Fibroblast of villous mesenchyme (primary cell): ENCODE measurements around the gene SCRN2. TPM values are rescaled to one million over a fixed set of nuclear protein-coding genes. Genes with fewer than 3 reads are reported as not detected.

ENCODE experiments used
- DNase-seq: peaks from one replicate; pipeline ENCODE4 v3.0.0-alpha.2; 2010; ENCODE audit warnings: low read depth
- H3K4me3 ChIP-seq: 2 replicates; pipeline ENCODE4 v1.5.1; 2011; ENCODE audit warnings: low read depth, mild to moderate bottlenecking, low read length
- total RNA-seq: library from RNA; depleted of rRNA; stranded (reverse); fragments of >200 nt; gene quantifications from 2 replicates; pipeline ENCODE4 v1.2.3, GENCODE V29; 2012
- TF ChIP-seq, protein P1 (sequence below): IDR thresholded peaks from 2 replicates; pipeline ENCODE4 v1.5.1; 2012; ENCODE audit warnings: low read depth, mild to moderate bottlenecking, low read length; ENCODE audit not compliant: insufficient read depth

SCRN2 gene
- total RNA-seq, 1 donor, result 25.0 TPM

DNA sequence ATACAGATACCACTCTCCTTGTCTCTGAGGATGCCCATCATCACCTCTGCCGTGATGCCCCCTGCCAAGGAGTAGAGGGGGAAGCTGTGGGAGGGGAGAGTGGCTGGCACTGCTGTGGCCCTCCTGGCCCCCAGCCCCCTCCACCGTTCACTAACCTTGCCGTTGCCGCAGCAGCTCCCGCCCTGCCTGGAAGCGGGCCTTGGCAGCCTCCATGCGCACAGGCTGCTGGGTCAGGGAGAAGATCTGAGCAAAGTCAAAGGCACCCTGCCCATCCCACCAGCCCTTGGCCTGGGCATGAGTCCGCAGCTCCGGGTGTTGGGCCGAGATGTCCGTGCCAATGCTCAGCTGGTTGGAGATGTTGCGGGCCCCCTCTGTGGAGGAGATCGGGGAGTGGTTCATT, 2.4 kb downstream of the SCRN2 start:
- DNase-seq, result no peak
- H3K4me3 ChIP-seq, result no peak overlapping the region
- TF ChIP-seq, protein P1, sequence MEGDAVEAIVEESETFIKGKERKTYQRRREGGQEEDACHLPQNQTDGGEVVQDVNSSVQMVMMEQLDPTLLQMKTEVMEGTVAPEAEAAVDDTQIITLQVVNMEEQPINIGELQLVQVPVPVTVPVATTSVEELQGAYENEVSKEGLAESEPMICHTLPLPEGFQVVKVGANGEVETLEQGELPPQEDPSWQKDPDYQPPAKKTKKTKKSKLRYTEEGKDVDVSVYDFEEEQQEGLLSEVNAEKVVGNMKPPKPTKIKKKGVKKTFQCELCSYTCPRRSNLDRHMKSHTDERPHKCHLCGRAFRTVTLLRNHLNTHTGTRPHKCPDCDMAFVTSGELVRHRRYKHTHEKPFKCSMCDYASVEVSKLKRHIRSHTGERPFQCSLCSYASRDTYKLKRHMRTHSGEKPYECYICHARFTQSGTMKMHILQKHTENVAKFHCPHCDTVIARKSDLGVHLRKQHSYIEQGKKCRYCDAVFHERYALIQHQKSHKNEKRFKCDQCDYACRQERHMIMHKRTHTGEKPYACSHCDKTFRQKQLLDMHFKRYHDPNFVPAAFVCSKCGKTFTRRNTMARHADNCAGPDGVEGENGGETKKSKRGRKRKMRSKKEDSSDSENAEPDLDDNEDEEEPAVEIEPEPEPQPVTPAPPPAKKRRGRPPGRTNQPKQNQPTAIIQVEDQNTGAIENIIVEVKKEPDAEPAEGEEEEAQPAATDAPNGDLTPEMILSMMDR, result no peak

DNA sequence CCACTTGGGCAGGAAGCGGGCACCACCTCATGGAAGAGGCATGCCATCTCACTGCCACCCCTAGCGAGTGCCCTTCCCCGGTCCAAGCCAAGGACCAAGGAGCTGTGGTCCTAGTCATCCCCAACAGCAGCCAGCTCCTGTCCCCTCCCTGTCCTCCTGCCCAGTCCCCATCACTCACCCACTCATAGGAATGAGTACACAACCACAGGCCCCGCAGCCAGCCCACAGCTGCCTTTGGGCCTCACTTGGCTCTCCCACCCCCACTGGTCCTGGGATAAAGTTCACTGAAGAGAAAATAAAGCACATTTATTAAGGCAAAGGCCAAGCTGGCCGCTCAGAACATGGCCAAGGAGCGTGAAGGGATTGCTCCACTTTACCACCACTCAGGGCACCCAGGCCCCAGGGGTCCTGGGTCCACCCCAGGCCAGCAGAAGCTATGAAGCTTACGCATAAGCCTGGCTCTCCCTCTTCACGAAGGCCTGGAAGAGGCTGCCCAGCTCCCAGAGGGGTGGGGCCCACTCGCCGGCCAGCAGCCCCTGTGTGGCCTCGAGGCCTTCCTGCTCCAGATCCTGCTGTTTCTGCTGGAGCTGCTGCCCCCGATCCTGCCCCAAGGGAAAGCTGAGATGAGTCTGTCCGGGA, 3.6 kb downstream of the SCRN2 start:
- no peak for DNase-seq

GRCh38 chr17:47836601-47837000, 4.5 kb downstream of the SCRN2 start:
- no peak for DNase-seq
- TF ChIP-seq, protein P1, result no peak
- H3K4me3 ChIP-seq, result no peak overlapping the region

More for the DNA sequence above, 3.6 kb downstream of the SCRN2 start:
- TF ChIP-seq, protein P1, result no peak
- H3K4me3 ChIP-seq, result no peak overlapping the region

DNA sequence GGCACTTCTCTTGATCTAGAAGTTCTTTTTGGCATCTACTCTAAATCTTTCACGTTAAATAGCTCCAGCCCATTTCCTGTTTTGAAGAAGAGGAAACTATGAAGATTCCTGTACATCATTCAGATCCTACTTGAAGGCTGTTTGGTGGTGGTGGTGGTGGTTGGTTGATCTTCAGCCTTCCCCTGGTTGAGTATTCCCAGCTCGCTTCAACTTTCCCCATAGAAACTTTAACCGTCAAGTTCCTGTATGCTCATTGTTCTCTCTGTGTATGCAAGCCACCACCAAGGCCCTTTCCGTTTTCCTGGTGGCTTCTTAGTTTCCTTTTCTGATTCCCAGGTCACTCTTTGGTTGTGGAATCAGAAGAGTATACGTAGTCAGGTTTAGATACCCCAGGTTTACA, 6.3 kb downstream of the SCRN2 start:
- TF ChIP-seq, protein P1, result no peak
- H3K4me3 ChIP-seq, result no peak overlapping the region
- no peak for DNase-seq

- H3K4me3 ChIP-seq, result peak overlapping the region; percentile 90
- no peak for DNase-seq
These were observed 9.1 kb downstream of the SCRN2 start for GRCh38 chr17:47831934-47832327.

DNA sequence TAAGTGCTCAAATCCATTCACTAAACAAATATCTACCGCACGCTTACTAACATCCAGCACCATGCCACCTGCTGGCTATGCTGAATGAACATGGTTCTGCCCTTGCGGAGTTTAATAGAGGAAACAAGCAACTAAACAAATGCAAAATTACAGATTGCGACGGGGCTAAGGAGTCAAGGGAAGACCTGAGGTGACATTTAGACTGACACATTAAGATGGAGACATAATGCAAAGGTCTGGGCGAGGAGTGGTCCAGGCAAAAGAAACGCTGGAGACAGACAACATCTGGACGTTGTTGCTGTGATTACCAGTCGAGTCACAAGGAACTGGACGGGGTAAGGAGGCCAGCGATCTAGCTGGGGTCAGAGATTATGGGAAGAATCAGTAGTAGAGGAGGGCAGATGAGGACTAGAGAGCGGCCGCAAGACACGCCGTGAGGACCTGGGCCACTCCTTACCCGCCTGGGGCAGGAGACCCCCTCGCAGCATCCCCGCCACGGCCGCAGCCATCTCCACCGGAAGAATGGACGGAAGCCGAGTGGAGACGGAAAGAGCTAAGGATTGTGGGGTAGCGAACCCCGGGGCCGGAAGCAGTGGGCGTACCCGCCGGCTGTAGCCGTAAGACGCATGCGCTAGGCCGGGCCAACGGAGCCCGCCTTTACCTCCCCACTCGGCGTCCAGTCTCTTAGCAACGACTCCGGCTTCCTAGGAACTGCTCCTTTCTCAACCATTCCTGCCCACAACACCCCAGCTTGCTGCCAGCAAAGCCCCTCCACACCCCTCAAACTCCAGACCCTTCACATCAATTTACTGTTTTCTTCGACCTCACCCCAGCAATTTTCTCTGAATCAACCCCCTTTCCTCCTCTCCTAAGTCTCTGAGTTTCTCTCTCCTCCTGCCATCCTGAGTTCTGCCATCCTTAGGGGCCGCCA, 9.8 kb downstream of the SCRN2 start, which contains the start of the genes LRRC46 and MRPL10:
LRRC46 (plus strand) TSS at position 668 of the 931 bp plus-strand sequence. CDS start 320 bp downstream, outside the sequence.
MRPL10 (minus strand) TSS at position 539 of the 931 bp plus-strand sequence; CDS start at position 509, 30 bp downstream.
- H3K4me3 ChIP-seq, result peak within 1 kb of the TSS; percentile 90
- TF ChIP-seq, protein P1, result peak; percentile 44
- DNase-seq, result peak; percentile 94

More at GRCh38 chr17:47831934-47832327, 9.1 kb downstream of the SCRN2 start:
- TF ChIP-seq, protein P1, result no peak
